Activated T-cell treated with anti-CD3 and anti-CD28 coated beads, Interleukin-2, amount 50 U/mL, for 1 hour (primary cell): ENCODE data around the gene RTL9.
"Not testable (repeated sequence)": the region's sequence is repeated elsewhere in the genome, so short reads cannot be mapped to it uniquely, and the experiment has no call there.

Experiments
- DNase-seq: peaks from one replicate; pipeline ENCODE4 v3.0.0-alpha.2; 2020

The RTL9 gene

GRCh38 chrX:110346681-110347080 lies 12.0 kb upstream of the RTL9 start:
- DNase-seq = no peak

- no peak for DNase-seq
These were observed 625 bp downstream of the RTL9 start for GRCh38 chrX:110359273-110359672.

- DNase-seq = no peak
These were observed 4.6 kb downstream of the RTL9 start for GRCh38 chrX:110363244-110363643.

- DNase-seq = no peak
These were observed 14.7 kb downstream of the RTL9 start for GRCh38 chrX:110373310-110373709.

GRCh38 chrX:110374559-110374958 lies 15.9 kb downstream of the RTL9 start:
- DNase-seq = no peak

GRCh38 chrX:110381216-110381615 lies 22.6 kb downstream of the RTL9 start:
- DNase-seq = no peak

GRCh38 chrX:110383414-110383813 lies 24.8 kb downstream of the RTL9 start:
- no peak for DNase-seq

- DNase-seq = no peak
These were observed 25.8 kb downstream of the RTL9 start for GRCh38 chrX:110384490-110384889.

- no peak for DNase-seq
These were observed 30.9 kb downstream of the RTL9 start for GRCh38 chrX:110389570-110389969.

GRCh38 chrX:110391086-110391485 lies 32.4 kb downstream of the RTL9 start:
- DNase-seq = no peak

- no peak for DNase-seq
These were observed 36.0 kb downstream of the RTL9 start for GRCh38 chrX:110394651-110395050.

GRCh38 chrX:110395877-110396276 lies 37.2 kb downstream of the RTL9 start:
- no peak for DNase-seq

- no peak for DNase-seq
These were observed 38.1 kb downstream of the RTL9 start for GRCh38 chrX:110396735-110397134.

GRCh38 chrX:110397339-110397738 lies 38.7 kb downstream of the RTL9 start:
- DNase-seq = no peak

GRCh38 chrX:110397904-110398303 lies 39.3 kb downstream of the RTL9 start:
- no peak for DNase-seq

- DNase-seq = no peak
These were observed 40.8 kb downstream of the RTL9 start for GRCh38 chrX:110399497-110399896.

GRCh38 chrX:110399966-110400365 lies 41.3 kb downstream of the RTL9 start:
- DNase-seq = no peak

GRCh38 chrX:110401135-110401534 lies 42.5 kb downstream of the RTL9 start:
- no peak for DNase-seq

- no peak for DNase-seq
These were observed 43.6 kb downstream of the RTL9 start for GRCh38 chrX:110402091-110402849.

- DNase-seq = no peak
These were observed 44.2 kb downstream of the RTL9 start for GRCh38 chrX:110402850-110403221.

GRCh38 chrX:110403441-110404238 lies 45.0 kb downstream of the RTL9 start:
- DNase-seq = no peak

- no peak for DNase-seq
These were observed 45.7 kb downstream of the RTL9 start for GRCh38 chrX:110404376-110404775.

GRCh38 chrX:110406250-110406649 lies 47.6 kb downstream of the RTL9 start:
- DNase-seq = not testable (repeated sequence)

- DNase-seq = no peak
These were observed 48.2 kb downstream of the RTL9 start for GRCh38 chrX:110406822-110407221.
